HepG2 (cell line): ENCODE results near the gene OR11H6. TPM values are rescaled to one million over a fixed set of nuclear protein-coding genes. Genes with fewer than 3 reads are reported as not detected.
A peak's percentile ranks its signal among the peaks of the same experiment; 100 is the strongest.
"Not testable (repeated sequence)": the region's sequence is repeated elsewhere in the genome, so short reads cannot be mapped to it uniquely, and the experiment has no call there.

Source experiments
- ATAC-seq: fragments of 200-7000 bp; cut with Tn5 transposase; 3 replicates; pipeline ENCODE4 v1.9.1; 2020; ENCODE audit warnings: mild to moderate bottlenecking, moderate library complexity
- BruUV-seq: library from RNA; stranded (reverse); fragments of 400-500 nt; replicated peaks from 2 replicates; lab custom pipeline; 2021; lab: Mats Ljungman, UMichigan
- CTCF ChIA-PET: fragments of 300-600 bp; formaldehyde crosslinking; extraction: SDS; loops from one replicate; lab custom pipeline; 2021; ENCODE audit warnings: low total read pairs, inconsistent platforms, low intra/inter-chr PET ratio; lab: Yijun Ruan, JAX
- POLR2A ChIA-PET: fragments of 350-600 bp; sonication (Branson Sonifier 250); formaldehyde crosslinking; loops from one replicate; lab custom pipeline; 2020; ENCODE audit warnings: antibody characterized with exemption, inconsistent platforms; lab: Yijun Ruan, JAX
- DNase-seq: peaks from one replicate; pipeline ENCODE4 v3.0.0-alpha.2; 2015; ENCODE audit warnings: low spot score
- FAIRE-seq: peaks from 3 replicates; lab custom pipeline; 2011; peaks lifted over from hg19 to GRCh38; lab: Jason Lieb, UNC
- H2AFZ ChIP-seq: one replicate; pipeline ENCODE4 v1.6.1; 2011; ENCODE audit warnings: low read length, inconsistent platforms
- H3K27ac ChIP-seq: fragments of 300-600 bp; 3 replicates; pipeline ENCODE4 v1.8.0; 2011; ENCODE audit warnings: mixed run types, mild to moderate bottlenecking, mixed read lengths, low read length, inconsistent platforms; ENCODE audit not compliant: insufficient read depth; ENCODE audit errors: extremely low read length
- H3K27me3 ChIP-seq, 2 experiments: fragments of 200-600 bp in 1 of 2; 2 replicates in 1 of 2; 3 replicates in 1 of 2; pipeline versions ENCODE4 v1.6.0 to v1.8.0; 2011; ENCODE audit warnings: low read length in 2 of 2, mild to moderate bottlenecking in 2 of 2, moderate library complexity in 2 of 2, inconsistent platforms in 1 of 2; ENCODE audit not compliant: insufficient read depth in 2 of 2, control insufficient read depth in 1 of 2
- H3K36me3 ChIP-seq, 2 experiments: fragments of 200-600 bp in 1 of 2; replicated peaks in 1 of 2; 2 replicates in 1 of 2; 3 replicates in 1 of 2; pipeline versions ENCODE4 v1.5.1 to v1.8.0; 2011; ENCODE audit warnings: low read length in 2 of 2, inconsistent platforms in 1 of 2; ENCODE audit not compliant: insufficient read depth in 2 of 2, control insufficient read depth in 1 of 2
- H3K4me1 ChIP-seq: 2 replicates; pipeline ENCODE4 v1.5.1; 2012; ENCODE audit warnings: low read length, inconsistent platforms; ENCODE audit not compliant: insufficient read depth
- H3K4me2 ChIP-seq: 2 replicates; pipeline ENCODE4 v1.6.0; 2011; ENCODE audit warnings: low read depth, low read length, inconsistent platforms
- H3K4me3 ChIP-seq, 3 experiments: fragments of 200-600 bp in 1 of 3; sonication (generic), shearing (Covaris generic) in 1 of 3; replicated peaks in 1 of 3; 2 replicates each; pipeline ENCODE4 v1.5.1; 2011 to 2016; ENCODE audit warnings: low read length in 3 of 3, inconsistent platforms in 2 of 3, low read depth in 2 of 3, mild to moderate bottlenecking in 2 of 3, control low read depth in 1 of 3, mixed read lengths in 1 of 3; ENCODE audit not compliant: insufficient read depth in 1 of 3
- H3K79me2 ChIP-seq: one replicate; pipeline ENCODE4 v1.6.1; 2011; ENCODE audit warnings: low read length, inconsistent platforms; ENCODE audit not compliant: insufficient read depth
- H3K9ac ChIP-seq: 2 replicates; pipeline ENCODE4 v1.6.0; 2011; ENCODE audit warnings: mild to moderate bottlenecking, low read depth, low read length, inconsistent platforms; ENCODE audit not compliant: insufficient read depth
- H3K9me3 ChIP-seq: 2 replicates; pipeline ENCODE4 v1.5.1; 2012; ENCODE audit warnings: mild to moderate bottlenecking, low read length
- H4K20me1 ChIP-seq: 2 replicates; pipeline ENCODE4 v1.6.0; 2011; ENCODE audit warnings: inconsistent platforms, mild to moderate bottlenecking, low read length, moderate library complexity; ENCODE audit not compliant: insufficient read depth
- HIVEP1 ChIP-seq: sonication (generic); formaldehyde crosslinking; IDR thresholded peaks from 2 replicates; pipeline ENCODE4 v1.4.0; 2020; ENCODE audit warnings: mild to moderate bottlenecking, missing genetic modification reagents
- NR2C2 ChIP-seq: sonication (generic); formaldehyde crosslinking; IDR thresholded peaks from 2 replicates; pipeline ENCODE4 v1.4.0; 2020; ENCODE audit warnings: missing genetic modification reagents, mild to moderate bottlenecking, moderate library complexity, borderline replicate concordance
- NR2F1 ChIP-seq, 2 experiments: fragments of 450-650 bp in 1 of 2; formaldehyde crosslinking in 1 of 2; IDR thresholded peaks; 2 replicates each; pipeline versions ENCODE4 v1.5.0 to v1.6.1; 2016 to 2020; ENCODE audit warnings: mild to moderate bottlenecking in 1 of 2, missing compliant biosample characterization in 1 of 2, missing genetic modification reagents in 1 of 2, moderate library complexity in 1 of 2
- NR2F6 ChIP-seq, 2 experiments: IDR thresholded peaks; 2 replicates each; pipeline ENCODE4 v1.6.1; 2016; ENCODE audit warnings: antibody characterized with exemption in 1 of 2, mild to moderate bottlenecking in 1 of 2
- STAG1 ChIP-seq: sonication (generic); formaldehyde crosslinking; IDR thresholded peaks from 2 replicates; pipeline ENCODE4 v1.4.0; 2020; ENCODE audit warnings: missing genetic modification reagents
- THAP9 ChIP-seq: sonication (generic); formaldehyde crosslinking; IDR thresholded peaks from 2 replicates; pipeline ENCODE4; 2020; ENCODE audit warnings: missing genetic modification reagents, mild to moderate bottlenecking, borderline replicate concordance
- TRIM24 ChIP-seq: sonication (generic); formaldehyde crosslinking; IDR thresholded peaks from 2 replicates; pipeline ENCODE4 v1.8.0; 2022; ENCODE audit warnings: mild to moderate bottlenecking, missing genetic modification reagents
- ZFP91 ChIP-seq: sonication (generic); formaldehyde crosslinking; IDR thresholded peaks from 2 replicates; pipeline ENCODE4 v1.9.0; 2022; ENCODE audit warnings: missing genetic modification reagents, mild to moderate bottlenecking, borderline replicate concordance
- WGBS: methylation state at CpG from one replicate; pipeline ENCODE4 v1.1.6; 2017; ENCODE audit warnings: low lambda C conversion rate; 5-methylcytosine and 5-hydroxymethylcytosine counted together
- in situ Hi-C: cut with HindIII; loops from 2 replicates; pipeline ENCODE4 v1.10.0; 2017; ENCODE audit warnings: low pct_unique_long_range_greater_than_20kb; ENCODE audit not compliant: extremely low pct_ligation_motif_present
- intact Hi-C: fragments of 100-400 bp; cut with micrococcal nuclease; formaldehyde crosslinking; loops from one replicate; pipeline ENCODE4 v1.10.0; 2022; ENCODE audit not compliant: unreplicated experiment
- polyA plus RNA-seq, 8 experiments: library from polyadenylated mRNA; depleted of rRNA in 3 of 8; stranded (reverse) in 7 of 8; unstranded in 1 of 8; fragments of >200 nt; fragmentation: Illumina TruSeq in 4 of 8; extraction: Trizol in 4 of 8; gene quantifications; 2 replicates each; pipeline versions ENCODE4 v1.2.1 to v1.2.3, GENCODE V29; 2011 to 2016; ENCODE audit warnings: low read depth in 4 of 8, missing spikeins in 1 of 8, mixed read lengths in 1 of 8; ENCODE audit not compliant: insufficient read depth in 1 of 8
- total RNA-seq, 5 experiments: library from RNA; depleted of rRNA; stranded (reverse); fragments of >200 nt; fragmentation: Illumina TruSeq; extraction: Trizol; gene quantifications; 2 replicates each; pipeline ENCODE4 v1.2.3, GENCODE V29; 2016; ENCODE audit warnings: low read depth in 1 of 5

OR11H6 gene
- total and polyA plus RNA-seq, 2 of the 13 experiments (the other 11 are each of a cell fraction or from before 2014, with no cell fraction given), result not detected

- no peak for TF ChIP-seq THAP9 (CRISPR knock-in tag)
- TF ChIP-seq TRIM24, result no peak
- no peak for TF ChIP-seq STAG1 (CRISPR knock-in tag)
These were observed 5.2 kb downstream of the OR11H6 start, which contains the start of gene OR11H7 (continued) for GRCh38 chr14:20228681-20229080.

- in situ Hi-C loops, CTCF ChIA-PET, ATAC-seq: not testable (repeated sequence)
These were observed 11.9 kb downstream of the OR11H6 start for GRCh38 chr14:20235415-20235814.

More at GRCh38 chr14:20235415-20235814, 11.9 kb downstream of the OR11H6 start:
- H3K9ac ChIP-seq, H3K9me3 ChIP-seq, BruUV-seq, H3K27me3 ChIP-seq, H3K27ac ChIP-seq, DNase-seq, H3K36me3 ChIP-seq, POLR2A ChIA-PET, H4K20me1 ChIP-seq, H3K79me2 ChIP-seq, FAIRE-seq, H3K4me1 ChIP-seq, intact Hi-C loops, H2AFZ ChIP-seq: not testable (repeated sequence)
- peak; percentile 34 to 50; a peak in 1 of 4 replicates for TF ChIP-seq NR2F1 (CRISPR knock-in tag; IDR thresholded peaks at IDR 0.05)
- peak; percentile 52 for TF ChIP-seq NR2F6 (IDR thresholded peaks at IDR 0.05)
- TF ChIP-seq NR2F6 (CRISPR knock-in tag; IDR thresholded peaks at IDR 0.05), result 0 out of 2 replicates have a peak, but pooled peaks have one; percentile 48
- 0 out of 2 replicates have a peak, but pooled peaks have one; percentile 10 for TF ChIP-seq HIVEP1 (CRISPR knock-in tag)
- TF ChIP-seq ZFP91, result 0 out of 2 replicates have a peak, but pooled peaks have one; percentile 39
- peak; percentile 83 for TF ChIP-seq NR2C2 (CRISPR knock-in tag)
- Histone ChIP-seq H3K4me2 (peak overlapping the region; percentile 78; the same call in 1 of the 2 replicates), H3K4me3 (peak overlapping the region in 1 of 3 experiments; percentile 62; a peak in 1 of 6 replicates)
- 0% methylated on average over 3 of the region's 4 CpGs for WGBS
